MCF 10A (cell line): ENCODE data around the gene ASPSCR1. TPM values are rescaled to one million over a fixed set of nuclear protein-coding genes. Genes with fewer than 3 reads are reported as not detected.

Source experiments
- BruUV-seq: library from RNA; stranded (reverse); fragments of 400-500 nt; replicated peaks from 2 replicates; lab custom pipeline; 2021; lab: Mats Ljungman, UMichigan
- CTCF ChIA-PET: fragments of 300-600 bp; sonication (Branson Sonifier 250); formaldehyde crosslinking; extraction: SDS; loops from one replicate; lab custom pipeline; 2021; ENCODE audit warnings: antibody characterized with exemption, inconsistent platforms; lab: Yijun Ruan, JAX
- POLR2A ChIA-PET: fragments of 300-600, 350-650 bp; sonication (Branson Sonifier 250); formaldehyde crosslinking; extraction: SDS; loops from one replicate; lab custom pipeline; 2020; ENCODE audit warnings: antibody characterized with exemption, inconsistent platforms; lab: Yijun Ruan, JAX
- DNase-seq: peaks from one replicate; pipeline ENCODE4 v3.0.0-alpha.2; 2018; ENCODE audit not compliant: unreplicated experiment
- H3K27ac Mint-ChIP-seq: one replicate; pipeline ENCODE4 v1.8.0; 2022; ENCODE audit warnings: mild to moderate bottlenecking, low read depth, mixed read lengths; ENCODE audit not compliant: unreplicated experiment
- H3K27me3 Mint-ChIP-seq: one replicate; pipeline ENCODE4 v1.8.0; 2022; ENCODE audit warnings: mixed read lengths; ENCODE audit not compliant: insufficient read depth, unreplicated experiment
- H3K36me3 Mint-ChIP-seq: one replicate; pipeline ENCODE4 v1.8.0; 2022; ENCODE audit warnings: mild to moderate bottlenecking, moderate library complexity, mixed read lengths; ENCODE audit not compliant: insufficient read depth, unreplicated experiment
- H3K4me1 Mint-ChIP-seq: one replicate; pipeline ENCODE4 v1.8.0; 2022; ENCODE audit warnings: mixed read lengths; ENCODE audit not compliant: insufficient read depth, unreplicated experiment
- H3K4me3 Mint-ChIP-seq: one replicate; pipeline ENCODE4 v1.8.0; 2022; ENCODE audit warnings: mild to moderate bottlenecking, moderate library complexity, mixed read lengths; ENCODE audit not compliant: unreplicated experiment
- H3K9me3 Mint-ChIP-seq: one replicate; pipeline ENCODE4 v1.8.0; 2022; ENCODE audit warnings: mixed read lengths; ENCODE audit not compliant: unreplicated experiment
- CTCF ChIP-seq: fragments of 200-600 bp; IDR thresholded peaks from one replicate; pipeline ENCODE4 v1.8.0; 2022; ENCODE audit warnings: antibody characterized with exemption, mild to moderate bottlenecking; ENCODE audit not compliant: unreplicated experiment
- intact Hi-C: fragments of 100-400 bp; cut with micrococcal nuclease; formaldehyde crosslinking; loops from 2 replicates; pipeline ENCODE4 v1.14.1; 2022
- total RNA-seq: library from RNA; stranded (reverse); gene quantifications from 2 replicates; pipeline ENCODE4 v1.2.3, GENCODE V29; 2022

Gene ASPSCR1
- total RNA-seq, 1 experiment from 2014 or later: 29.7 TPM

- POLR2A ChIA-PET: no interaction called here
Observed at GRCh38 chr17:82025401-82026107, 48.1 kb downstream of the ASPSCR1 start.

GRCh38 chr17:82028246-82028645, 50.8 kb downstream of the ASPSCR1 start:
- H3K27me3 Mint-ChIP-seq: no peaks in the 10 kb centered on the region
- CTCF ChIA-PET: no interaction called here
- H3K4me1 Mint-ChIP-seq: peaks cover 6% of the 10 kb centered on the region
- no peak overlapping the region for H3K27ac Mint-ChIP-seq
- no peaks in the 10 kb centered on the region for H3K9me3 Mint-ChIP-seq
- peaks cover 5% of the 10 kb centered on the region for H3K36me3 Mint-ChIP-seq
- no peak overlapping the region for H3K4me3 Mint-ChIP-seq
- BruUV-seq: no TSS peak
- POLR2A ChIA-PET: interaction anchor here (0.6 to 1.4 kb wide), 2 partner anchors 48 to 59 kb away, joined by 3 to 4 read pairs; no protein-coding TSS in a partner anchor
- TF ChIP-seq CTCF: no peak
- intact Hi-C loops: no loop called here
- DNase-seq: no peak

More at GRCh38 chr17:82025401-82026107, 48.1 kb downstream of the ASPSCR1 start:
- no peak for DNase-seq
- H3K27ac Mint-ChIP-seq: no peak overlapping the region
- BruUV-seq: no TSS peak
- peaks cover 14% of the 10 kb centered on the region for H3K4me1 Mint-ChIP-seq
- peaks cover 5% of the 10 kb centered on the region for H3K36me3 Mint-ChIP-seq
- no peaks in the 10 kb centered on the region for H3K9me3 Mint-ChIP-seq
- CTCF ChIA-PET: interaction anchor here (0.8 to 1.2 kb wide), 3 partner anchors 12 to 66 kb away, joined by 3 read pairs; partner anchors contain the start of gene DCXR
- no peak overlapping the region for H3K4me3 Mint-ChIP-seq
- H3K27me3 Mint-ChIP-seq: no peaks in the 10 kb centered on the region
- TF ChIP-seq CTCF: no peak
- intact Hi-C loops: no loop called here

- no peaks in the 10 kb centered on the region for H3K9me3 Mint-ChIP-seq
- peaks cover 4% of the 10 kb centered on the region for H3K4me1 Mint-ChIP-seq
- CTCF ChIA-PET: interaction anchor here (1.9 to 2.3 kb wide), 2 partner anchors 9 to 126 kb away, joined by 12 to 13 read pairs; no protein-coding TSS in a partner anchor
- H3K27me3 Mint-ChIP-seq: no peaks in the 10 kb centered on the region
- intact Hi-C loops: no loop called here
- DNase-seq: no peak
- BruUV-seq: no TSS peak
- POLR2A ChIA-PET: interaction anchor here (1.4 to 1.7 kb wide), 2 partner anchors 9 to 49 kb away, joined by 4 read pairs; partner anchors contain the start of gene DCXR
- H3K27ac Mint-ChIP-seq: no peak overlapping the region
- H3K4me3 Mint-ChIP-seq: no peak overlapping the region
- no peak for TF ChIP-seq CTCF
- peaks cover 5% of the 10 kb centered on the region for H3K36me3 Mint-ChIP-seq
Observed at GRCh38 chr17:82028966-82029365, 51.5 kb downstream of the ASPSCR1 start.

- CTCF ChIA-PET: interaction anchor here (0.6 to 2.3 kb wide), 6 partner anchors 9 to 125 kb away, joined by 3 to 13 read pairs (median 4); no protein-coding TSS in a partner anchor
- H3K4me1 Mint-ChIP-seq: no peaks in the 10 kb centered on the region
- H3K27me3 Mint-ChIP-seq: no peaks in the 10 kb centered on the region
- peaks cover 5% of the 10 kb centered on the region for H3K36me3 Mint-ChIP-seq
- peak overlapping the region; percentile 78 for H3K4me3 Mint-ChIP-seq
- no peak for DNase-seq
- BruUV-seq: no TSS peak
- POLR2A ChIA-PET: interaction anchor here (1.4 to 1.7 kb wide), 2 partner anchors 9 to 49 kb away, joined by 4 read pairs; partner anchors contain the start of gene DCXR
- no peak for TF ChIP-seq CTCF
- intact Hi-C loops: no loop called here
- H3K9me3 Mint-ChIP-seq: no peaks in the 10 kb centered on the region
- no peak overlapping the region for H3K27ac Mint-ChIP-seq
Observed at GRCh38 chr17:82029391-82029790, 52.0 kb downstream of the ASPSCR1 start.
